Mucosa of descending colon (tissue), 3 donors: ENCODE results near the gene DPH7. TPM values are rescaled to one million over a fixed set of nuclear protein-coding genes. Genes with fewer than 3 reads are reported as not detected.
"Not testable (repeated sequence)": the region's sequence is repeated elsewhere in the genome, so short reads cannot be mapped to it uniquely, and the experiment has no call there.

Experiments used
- ATAC-seq: fragments of 200-7000 bp; cut with Tn5 transposase; one replicate; pipeline ENCODE4 v1.9.1; 2020; ENCODE audit warnings: mild to moderate bottlenecking, moderate library complexity
- DNase-seq, 3 donors: peaks; one replicate each; pipeline ENCODE4 v3.0.0-alpha.2; 2020
- H3K36me3 ChIP-seq: fragments of 200-600 bp; one replicate; pipeline ENCODE4 v1.8.0; 2021; ENCODE audit warnings: low read depth, mild to moderate bottlenecking
- H3K4me1 ChIP-seq: fragments of 200-600 bp; one replicate; pipeline ENCODE4 v1.8.0; 2021; ENCODE audit warnings: low read depth, mild to moderate bottlenecking
- H3K4me3 ChIP-seq: fragments of 200-600 bp; one replicate; pipeline ENCODE4 v1.8.0; 2021; ENCODE audit warnings: mild to moderate bottlenecking
- H3K9me3 ChIP-seq: fragments of 200-600 bp; one replicate; pipeline ENCODE4 v1.8.0; 2021; ENCODE audit warnings: mild to moderate bottlenecking
- intact Hi-C, 2 donors: fragments of 100-400 bp; cut with DNase I in 1 of 2; cut with micrococcal nuclease in 1 of 2; formaldehyde crosslinking; loops; one replicate each; pipeline versions ENCODE4 v1.11.0 to v1.11.1; 2022; cut with DNase I, micrococcal nuclease
- total RNA-seq, 3 donors: library from RNA; stranded (reverse); fragmentation: NEBNext Ultra II Directional in 2 of 3; extraction: Animal tissue kit (Norgen Biotek cat#: 25700) in 2 of 3; gene quantifications; one replicate each; pipeline versions ENCODE4 v1.2.1 to v1.2.4, GENCODE V29; 2021 to 2023
- TF ChIP-seq, protein P1 (sequence below): fragments of 200-600 bp; IDR thresholded peaks from one replicate; pipeline ENCODE4 v1.8.0; 2022; ENCODE audit warnings: antibody characterized with exemption, mild to moderate bottlenecking
- donor health status: DM: no; HTN: no; CAD: no; lungs with moderate emphysema.
- donor health status: DM: no; HTN: no; CAD: no.
- donor health status: DM: no; HTN: yes; CAD: no.

DPH7 gene
- total RNA-seq, 3 donors from 2014 or later, result 24.5 to 33.5 (median 29.3) TPM

DNA sequence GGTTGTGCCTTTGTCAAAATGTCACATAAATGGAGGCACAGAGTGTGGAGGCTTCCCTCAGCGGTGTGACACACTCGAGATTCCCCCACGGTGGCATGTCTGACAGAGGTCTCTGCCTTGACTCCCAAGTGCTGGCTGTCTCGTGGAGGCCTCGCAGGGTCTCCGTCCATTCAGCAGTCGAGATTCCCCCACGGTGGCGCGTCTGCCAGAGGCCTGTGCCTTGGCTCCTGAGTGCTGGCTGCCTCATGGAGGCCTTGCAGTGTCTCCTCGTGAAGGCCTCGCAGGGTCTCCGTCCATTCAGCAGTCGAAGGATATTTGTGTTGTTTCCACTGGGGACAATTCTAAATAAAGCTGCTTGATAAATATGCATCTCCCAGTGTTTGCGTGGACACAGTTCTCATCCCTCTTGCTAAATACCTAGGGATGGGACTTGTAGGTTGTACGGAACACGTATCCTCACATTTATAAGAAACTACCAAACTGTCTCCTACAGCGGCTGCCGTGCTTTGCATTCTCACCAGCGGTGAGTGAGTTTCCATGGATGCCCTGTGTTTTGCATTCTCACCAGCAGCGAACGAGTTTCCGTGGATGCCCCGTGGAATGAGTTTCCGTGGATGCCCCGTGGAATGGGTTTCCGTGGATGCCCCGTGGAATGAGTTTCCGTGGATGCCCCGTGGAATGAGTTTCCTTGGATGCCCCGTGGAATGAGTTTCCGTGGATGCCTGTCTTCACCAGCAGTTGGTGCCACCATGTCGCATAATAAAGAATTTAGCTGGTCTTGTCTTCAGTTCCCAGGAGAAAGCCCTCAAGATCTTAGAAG lies 54.4 kb downstream of the DPH7 start:
- Histone ChIP-seq H3K9me3 (no peaks in the 10 kb centered on the region), H3K4me1 (no peaks in the 10 kb centered on the region), H3K4me3 (no peak overlapping the region), H3K36me3 (no peaks in the 10 kb centered on the region)
- TF ChIP-seq, protein P1, sequence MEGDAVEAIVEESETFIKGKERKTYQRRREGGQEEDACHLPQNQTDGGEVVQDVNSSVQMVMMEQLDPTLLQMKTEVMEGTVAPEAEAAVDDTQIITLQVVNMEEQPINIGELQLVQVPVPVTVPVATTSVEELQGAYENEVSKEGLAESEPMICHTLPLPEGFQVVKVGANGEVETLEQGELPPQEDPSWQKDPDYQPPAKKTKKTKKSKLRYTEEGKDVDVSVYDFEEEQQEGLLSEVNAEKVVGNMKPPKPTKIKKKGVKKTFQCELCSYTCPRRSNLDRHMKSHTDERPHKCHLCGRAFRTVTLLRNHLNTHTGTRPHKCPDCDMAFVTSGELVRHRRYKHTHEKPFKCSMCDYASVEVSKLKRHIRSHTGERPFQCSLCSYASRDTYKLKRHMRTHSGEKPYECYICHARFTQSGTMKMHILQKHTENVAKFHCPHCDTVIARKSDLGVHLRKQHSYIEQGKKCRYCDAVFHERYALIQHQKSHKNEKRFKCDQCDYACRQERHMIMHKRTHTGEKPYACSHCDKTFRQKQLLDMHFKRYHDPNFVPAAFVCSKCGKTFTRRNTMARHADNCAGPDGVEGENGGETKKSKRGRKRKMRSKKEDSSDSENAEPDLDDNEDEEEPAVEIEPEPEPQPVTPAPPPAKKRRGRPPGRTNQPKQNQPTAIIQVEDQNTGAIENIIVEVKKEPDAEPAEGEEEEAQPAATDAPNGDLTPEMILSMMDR, result no peak
- DNase-seq (peak in 1 of 3 donors; percentile 44), ATAC-seq (no peak)
- intact Hi-C loops, result no loop called here

DNA sequence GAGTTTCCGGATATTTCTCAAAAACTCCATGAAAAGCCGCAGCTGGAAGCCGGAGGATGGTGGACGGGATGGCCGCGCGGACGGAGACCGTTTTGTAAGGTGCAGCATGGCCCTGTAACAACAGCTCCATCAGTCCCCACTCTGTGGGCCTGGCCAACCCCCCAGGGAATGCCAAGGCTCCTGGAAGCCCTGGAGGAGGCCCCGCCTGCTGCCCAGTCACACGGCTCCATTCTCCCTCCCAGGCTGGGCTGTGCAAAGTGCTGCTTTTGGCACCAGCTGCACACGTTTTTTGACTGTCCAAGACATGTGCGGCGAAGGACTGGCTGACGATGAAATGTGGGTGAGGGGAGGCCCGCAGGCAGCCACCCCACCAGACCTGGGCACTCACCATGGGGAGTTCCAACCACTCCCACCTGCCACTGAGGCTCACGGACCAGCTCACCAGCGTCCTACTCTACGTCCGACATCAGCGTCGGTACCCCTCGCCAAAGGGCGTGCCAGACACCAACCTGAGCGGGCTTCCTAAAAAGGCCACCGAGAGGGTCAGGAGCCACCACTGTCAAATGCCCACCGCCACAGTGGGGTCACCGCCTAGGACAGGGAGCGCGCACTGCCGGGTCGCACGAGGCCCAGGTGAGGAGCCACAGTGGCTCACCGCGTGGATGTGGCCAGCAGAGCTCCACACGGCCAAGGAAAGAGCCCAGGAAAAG lies 55.8 kb downstream of the DPH7 start:
- intact Hi-C loops, result no loop called here
- H3K9me3 ChIP-seq, result no peaks in the 10 kb centered on the region
- DNase-seq (peak in 1 of 3 donors; percentile 41), ATAC-seq (no peak)
- H3K4me1 ChIP-seq, result no peaks in the 10 kb centered on the region
- H3K4me3 ChIP-seq, result no peak overlapping the region
- TF ChIP-seq, protein P1, result no peak
- no peaks in the 10 kb centered on the region for H3K36me3 ChIP-seq

DNA sequence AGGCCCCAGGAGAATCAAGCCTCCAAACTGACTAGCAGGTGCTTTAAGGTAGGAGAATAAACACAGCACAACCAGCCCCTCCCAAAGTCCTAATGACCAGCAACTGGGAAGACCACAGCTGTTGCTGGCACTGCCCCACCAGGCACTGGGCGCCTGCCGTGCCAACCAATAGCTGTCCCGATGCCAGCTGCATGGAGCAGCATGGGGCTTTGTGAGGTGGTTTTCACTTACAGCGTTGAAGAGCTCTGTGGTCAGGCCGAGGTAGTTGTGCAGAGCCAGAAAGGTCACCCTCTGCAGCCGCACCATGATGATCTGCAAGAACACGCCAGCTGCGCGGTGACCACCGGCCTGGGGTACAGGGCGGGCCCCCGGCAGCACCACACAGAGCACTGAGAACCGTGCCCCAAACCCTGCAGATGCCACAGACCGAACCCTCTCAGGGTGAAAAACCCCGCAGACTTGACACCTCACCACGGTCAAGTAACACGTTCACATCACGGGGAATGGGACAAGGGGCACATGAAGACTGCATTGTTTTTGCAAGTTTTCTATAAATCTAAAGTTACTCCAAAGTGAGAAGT lies 57.2 kb downstream of the DPH7 start:
- H3K9me3 ChIP-seq, result no peaks in the 10 kb centered on the region
- TF ChIP-seq, protein P1, result no peak
- H3K4me1 ChIP-seq, result no peaks in the 10 kb centered on the region
- ATAC-seq (no peak), DNase-seq (peak in 1 of 3 donors; percentile 25)
- no peak overlapping the region for H3K4me3 ChIP-seq
- H3K36me3 ChIP-seq, result no peaks in the 10 kb centered on the region
- intact Hi-C loops, result no loop called here

DNA sequence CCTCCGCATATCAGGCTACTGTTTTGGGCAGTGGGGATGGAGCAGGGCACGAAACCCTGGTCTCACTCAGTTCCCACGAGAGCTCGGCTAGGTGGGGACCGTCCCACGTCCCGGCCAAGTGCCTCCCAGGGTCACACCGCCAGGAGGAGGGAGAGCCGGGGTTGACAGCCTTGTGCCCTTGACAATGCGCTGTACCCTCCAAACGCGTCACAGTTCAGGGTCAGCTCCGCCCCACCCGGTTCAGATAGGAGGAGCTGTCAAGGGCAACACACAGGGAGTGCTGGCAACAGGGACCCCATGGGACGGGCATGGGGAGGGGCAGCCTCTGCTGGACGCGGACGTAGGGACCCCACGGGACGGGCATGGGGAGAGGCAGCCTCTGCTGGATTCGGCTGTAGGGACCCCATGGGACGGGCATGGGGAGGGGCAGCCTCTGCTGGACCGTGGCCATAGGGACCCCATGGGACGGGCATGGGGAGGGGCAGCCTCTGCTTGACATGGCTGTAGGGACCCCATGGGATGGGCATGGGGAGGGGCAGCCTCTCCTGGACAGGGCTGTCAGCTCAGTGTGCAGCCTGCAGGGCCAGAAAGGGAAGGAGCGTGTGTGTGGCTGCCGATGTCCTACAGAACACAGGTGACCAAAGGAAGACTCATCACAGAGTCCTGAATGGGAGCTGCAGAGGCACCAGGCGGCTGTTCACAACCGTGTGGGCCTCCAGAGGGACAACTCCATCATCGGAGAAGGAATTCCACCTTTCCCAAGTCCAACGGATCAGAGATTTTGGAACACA lies 57.9 kb downstream of the DPH7 start:
- no peak for ATAC-seq
- intact Hi-C loops, result no loop called here

DNA sequence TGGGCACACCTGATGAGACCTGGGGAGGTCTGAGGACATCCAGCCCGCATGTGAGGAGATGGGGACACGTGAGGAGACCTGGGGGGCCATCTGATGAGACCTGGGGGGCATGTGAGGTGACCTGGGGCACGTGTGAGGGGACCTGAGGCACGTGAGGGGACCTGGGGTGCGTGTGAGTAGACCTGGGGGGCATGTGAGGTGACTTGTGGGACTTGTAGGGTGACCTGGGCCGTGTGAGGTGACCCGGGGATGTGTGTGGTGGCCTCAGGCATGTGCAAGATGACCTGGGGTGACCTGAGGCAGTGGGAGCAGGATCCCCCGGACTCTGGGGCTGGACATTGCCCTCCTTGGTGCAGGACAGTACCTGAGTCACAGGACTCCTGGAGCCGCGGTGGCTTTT lies 59.2 kb downstream of the DPH7 start:
- no peak overlapping the region for H3K4me3 ChIP-seq
- H3K9me3 ChIP-seq, result no peaks in the 10 kb centered on the region
- intact Hi-C loops, result no loop called here
- TF ChIP-seq, protein P1, result no peak
- no peaks in the 10 kb centered on the region for H3K36me3 ChIP-seq
- H3K4me1 ChIP-seq, result no peaks in the 10 kb centered on the region
- no peak for ATAC-seq
- peak in 1 of 3 donors; percentile 37 for DNase-seq

More for the DNA sequence above, 57.9 kb downstream of the DPH7 start:
- H3K36me3 ChIP-seq, result no peaks in the 10 kb centered on the region
- TF ChIP-seq, protein P1, result no peak
- no peaks in the 10 kb centered on the region for H3K9me3 ChIP-seq
- DNase-seq, result peak in 1 of 3 donors; percentile 29
- no peak overlapping the region for H3K4me3 ChIP-seq
- H3K4me1 ChIP-seq, result no peaks in the 10 kb centered on the region

DNA sequence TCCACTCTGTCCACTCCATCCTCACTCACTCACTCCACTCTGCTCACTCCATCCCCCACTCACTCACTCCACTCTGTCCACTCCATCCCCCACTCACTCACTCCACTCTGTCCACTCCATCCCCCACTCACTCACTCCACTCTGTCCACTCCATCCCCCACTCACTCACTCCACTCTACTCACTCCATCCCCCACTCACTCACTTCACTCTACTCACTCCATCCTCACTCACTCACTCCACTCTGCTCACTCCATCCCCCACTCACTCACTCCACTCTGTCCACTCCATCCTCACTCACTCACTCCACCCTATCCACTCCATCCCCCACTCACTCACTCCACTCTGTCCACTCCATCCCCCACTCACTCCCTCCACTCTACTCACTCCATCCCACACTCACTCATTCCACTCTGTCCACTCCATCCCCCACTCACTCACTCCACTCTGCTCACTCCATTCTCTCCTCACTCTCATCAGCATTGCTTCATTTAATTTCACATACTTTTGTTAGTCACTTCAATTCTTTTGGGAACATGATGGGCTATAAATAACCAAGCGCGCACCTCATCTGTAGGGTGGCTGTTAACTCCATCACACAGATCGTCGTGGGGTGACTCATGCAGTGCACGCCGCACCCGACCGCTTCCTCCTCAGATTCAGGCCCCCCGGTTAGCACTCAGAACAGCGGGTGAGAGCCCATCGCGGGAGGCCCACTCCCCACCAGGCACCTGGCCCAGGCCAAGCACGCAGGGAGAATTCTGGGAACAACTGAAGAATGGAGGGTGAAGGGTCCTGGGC lies 59.9 kb downstream of the DPH7 start:
- H3K9me3 ChIP-seq, ATAC-seq, H3K4me3 ChIP-seq, H3K36me3 ChIP-seq, H3K4me1 ChIP-seq, intact Hi-C loops: not testable (repeated sequence)
- DNase-seq, result peak in 1 of 3 donors; percentile 19
